HG03045 (cell line): Measurements from ENCODE around the gene FARS2.
"Not testable (repeated sequence)": the region's sequence is repeated elsewhere in the genome, so short reads cannot be mapped to it uniquely, and the experiment has no call there.

Experiments used
- ATAC-seq: cut with Tn5 transposase; IDR thresholded peaks from one replicate; pipeline ENCODE4 v1.9.1; 2021; ENCODE audit warnings: mild to moderate bottlenecking, moderate library complexity; ENCODE audit not compliant: unreplicated experiment

FARS2 gene

DNA sequence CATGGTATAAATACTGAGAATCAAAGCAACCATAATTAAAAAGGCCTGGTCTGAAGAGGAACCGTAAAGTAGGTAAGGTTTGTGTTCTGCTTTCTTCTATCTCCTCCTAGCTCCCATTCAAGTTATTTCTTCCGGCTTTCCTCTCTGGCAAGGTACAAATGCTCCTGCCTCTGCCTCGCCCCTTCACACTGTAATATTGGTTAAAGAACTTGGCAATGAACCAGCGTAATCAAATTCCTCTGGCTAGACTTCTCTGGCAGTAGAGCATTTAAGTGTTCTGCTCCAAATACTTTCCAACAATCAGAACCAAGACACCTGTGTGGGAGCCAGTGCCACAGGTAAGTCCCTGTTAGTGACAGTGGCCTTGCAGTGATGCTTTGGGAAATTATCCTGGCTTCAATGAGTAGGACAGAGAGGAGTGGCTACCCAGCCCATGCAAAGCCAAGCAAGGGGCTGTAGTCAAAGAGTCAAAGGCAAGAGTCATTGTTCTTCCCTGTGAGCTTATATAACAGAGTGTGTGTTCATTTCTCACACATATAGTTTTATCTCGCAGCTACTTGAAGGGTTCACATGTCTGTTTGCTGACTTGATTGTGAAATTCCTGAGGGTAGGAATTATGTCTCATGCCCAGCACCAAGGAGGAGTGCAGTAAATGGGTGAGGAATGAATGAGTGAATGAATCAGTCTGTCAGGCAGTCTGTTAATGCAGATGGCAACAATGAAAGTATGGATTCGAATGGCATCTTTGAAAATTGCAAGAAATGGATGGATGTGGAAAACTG, 416.1 kb downstream of the FARS2 start:
- ATAC-seq, result no peak

DNA sequence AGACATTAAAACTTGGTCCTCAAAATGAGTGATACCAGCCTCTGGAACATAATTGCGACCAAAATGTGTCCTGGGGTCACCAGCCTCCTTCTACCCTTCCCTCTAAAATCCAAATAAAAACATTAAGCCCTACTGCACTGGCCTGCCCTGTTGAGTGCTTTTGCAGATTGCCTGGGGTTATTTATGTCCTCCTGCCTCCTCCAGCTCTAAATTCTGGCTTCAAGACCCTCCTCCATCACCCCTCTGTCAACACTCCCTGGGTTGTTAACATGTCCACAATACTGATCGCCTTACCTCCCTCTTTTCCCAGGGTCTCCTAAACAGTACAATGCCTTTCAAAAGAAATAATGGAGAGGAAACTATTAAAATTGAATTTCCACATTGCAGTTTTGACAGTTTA, 418.0 kb downstream of the FARS2 start:
- no peak for ATAC-seq

DNA sequence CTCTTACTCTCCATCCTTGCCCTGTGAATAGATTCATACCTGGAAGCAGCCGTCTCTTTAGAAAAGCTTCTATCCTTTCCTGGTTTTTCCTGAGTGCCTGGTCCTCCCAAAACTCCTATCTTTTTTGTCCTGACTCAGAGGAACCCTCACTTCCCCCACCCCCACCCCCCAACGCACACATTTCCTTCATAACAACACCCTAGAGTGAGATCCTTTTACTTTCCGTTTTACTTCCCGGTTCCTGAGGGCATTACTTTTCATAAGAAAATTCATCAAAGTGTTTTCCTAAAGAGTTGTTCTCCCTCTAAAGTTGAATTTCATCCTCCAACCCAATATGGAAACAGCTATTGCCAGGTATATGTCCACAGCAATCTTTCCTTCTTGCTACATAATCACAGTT, 418.4 kb downstream of the FARS2 start:
- ATAC-seq, result no peak

DNA sequence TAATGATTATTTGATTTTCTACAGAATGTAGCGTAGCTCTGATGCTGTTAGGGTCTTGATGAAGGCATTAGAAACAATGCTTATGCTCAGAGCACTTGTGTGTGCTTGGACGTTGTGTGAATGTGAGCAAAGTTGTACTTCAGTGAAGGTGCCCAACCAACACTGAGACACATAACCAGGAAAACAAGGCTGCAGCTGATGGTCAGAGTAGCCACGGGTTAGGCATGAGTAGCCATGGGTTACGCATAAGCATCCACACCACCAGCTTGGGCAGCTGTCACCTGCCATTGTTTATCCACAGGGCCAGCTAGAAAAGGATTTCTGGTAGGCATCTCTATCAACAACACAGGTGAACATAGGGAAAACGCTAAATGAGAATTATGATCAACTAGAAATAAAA, 418.8 kb downstream of the FARS2 start:
- no peak for ATAC-seq

DNA sequence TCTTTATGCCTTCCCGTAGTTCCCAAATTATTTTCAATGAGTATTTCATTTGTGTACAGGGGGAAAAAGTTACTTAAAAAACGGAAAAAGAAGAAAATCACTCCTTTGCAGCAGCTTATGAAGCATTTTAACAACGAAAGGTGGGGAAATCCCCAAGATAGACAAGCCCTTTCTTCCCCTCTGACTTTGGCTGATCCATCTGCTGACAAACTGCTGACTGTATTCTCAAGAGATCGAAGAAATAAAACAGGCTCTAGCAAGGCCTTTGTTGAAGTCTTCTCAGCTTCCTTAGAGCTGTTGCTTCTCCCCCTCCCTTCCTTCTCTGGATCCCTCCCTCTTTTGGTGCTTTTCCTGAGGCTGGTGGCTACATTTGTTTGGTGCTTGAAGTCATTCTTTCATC, 420.2 kb downstream of the FARS2 start:
- no peak for ATAC-seq

DNA sequence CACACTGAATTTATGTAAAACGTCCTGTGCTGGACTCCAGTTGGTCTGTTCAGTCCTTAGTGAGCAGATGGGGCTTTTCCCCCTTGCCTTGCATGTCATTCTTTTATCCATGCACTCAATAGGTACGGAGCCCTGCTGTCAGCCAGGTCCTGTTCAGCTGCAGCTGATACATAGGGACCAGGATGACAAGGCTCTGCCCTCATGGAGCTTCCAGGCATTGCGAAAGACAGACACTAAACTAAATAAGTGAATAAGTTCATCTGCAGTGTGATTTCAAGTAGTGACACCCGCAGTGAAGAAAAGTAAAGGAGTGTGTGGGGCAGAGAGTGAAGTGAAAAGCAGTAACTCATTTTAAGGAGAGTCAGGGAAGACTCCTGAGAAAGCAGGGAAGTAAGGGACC, 421.2 kb downstream of the FARS2 start:
- ATAC-seq, result no peak

DNA sequence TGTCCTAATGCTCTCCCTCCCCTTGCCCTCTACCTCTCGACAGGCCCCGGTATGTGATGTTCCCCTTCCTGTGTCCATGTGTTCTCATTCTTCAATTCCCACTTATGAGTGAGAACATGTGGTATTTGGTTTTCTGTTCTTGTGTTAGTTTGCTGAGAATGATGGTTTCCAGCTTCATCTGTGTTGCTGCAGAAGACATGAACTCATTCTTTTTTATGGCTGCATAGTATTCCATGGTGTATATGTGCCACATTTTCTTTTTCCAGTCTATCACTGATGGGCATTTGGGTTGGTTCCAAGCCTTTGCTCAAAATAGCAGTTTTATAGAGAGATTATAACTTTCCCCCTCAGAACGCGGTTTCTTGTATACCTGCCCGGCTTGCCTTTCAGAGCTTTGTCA, 422.4 kb downstream of the FARS2 start:
- not testable (repeated sequence) for ATAC-seq

DNA sequence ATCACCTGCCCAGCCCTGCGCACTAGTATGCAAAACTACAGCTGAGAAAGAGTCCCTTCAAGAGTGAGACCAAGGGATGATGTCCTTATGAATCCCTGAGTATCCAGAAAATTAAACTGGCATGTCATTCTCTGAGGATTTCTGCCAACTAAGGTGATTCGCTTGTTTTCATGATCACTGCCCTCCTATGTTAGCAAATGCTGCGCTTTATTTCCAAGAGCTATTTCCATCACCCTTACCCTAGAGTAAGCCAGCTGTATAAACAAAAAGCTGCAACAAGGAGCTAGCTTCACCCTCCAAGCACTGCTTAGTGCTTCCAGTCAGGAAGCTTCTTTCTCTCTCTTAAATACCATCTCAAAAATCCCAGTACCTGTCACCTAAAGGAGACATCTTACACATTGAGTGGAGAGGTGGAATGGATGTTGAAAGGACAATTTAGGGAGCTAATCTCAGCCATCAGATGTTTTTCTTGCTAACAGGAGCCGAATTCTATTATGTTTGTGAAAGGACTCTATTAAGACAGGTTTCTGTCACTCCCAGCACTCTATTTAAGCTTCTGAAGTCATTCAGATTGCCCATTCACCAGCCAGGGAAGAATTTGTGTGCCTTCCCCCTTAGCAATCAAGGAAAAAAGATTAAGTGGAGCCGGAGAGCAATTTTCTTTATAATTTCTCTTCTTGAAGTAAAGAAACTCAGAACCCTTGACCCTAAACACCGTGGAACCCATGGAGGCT, 423.2 kb downstream of the FARS2 start:
- ATAC-seq, result no peak

DNA sequence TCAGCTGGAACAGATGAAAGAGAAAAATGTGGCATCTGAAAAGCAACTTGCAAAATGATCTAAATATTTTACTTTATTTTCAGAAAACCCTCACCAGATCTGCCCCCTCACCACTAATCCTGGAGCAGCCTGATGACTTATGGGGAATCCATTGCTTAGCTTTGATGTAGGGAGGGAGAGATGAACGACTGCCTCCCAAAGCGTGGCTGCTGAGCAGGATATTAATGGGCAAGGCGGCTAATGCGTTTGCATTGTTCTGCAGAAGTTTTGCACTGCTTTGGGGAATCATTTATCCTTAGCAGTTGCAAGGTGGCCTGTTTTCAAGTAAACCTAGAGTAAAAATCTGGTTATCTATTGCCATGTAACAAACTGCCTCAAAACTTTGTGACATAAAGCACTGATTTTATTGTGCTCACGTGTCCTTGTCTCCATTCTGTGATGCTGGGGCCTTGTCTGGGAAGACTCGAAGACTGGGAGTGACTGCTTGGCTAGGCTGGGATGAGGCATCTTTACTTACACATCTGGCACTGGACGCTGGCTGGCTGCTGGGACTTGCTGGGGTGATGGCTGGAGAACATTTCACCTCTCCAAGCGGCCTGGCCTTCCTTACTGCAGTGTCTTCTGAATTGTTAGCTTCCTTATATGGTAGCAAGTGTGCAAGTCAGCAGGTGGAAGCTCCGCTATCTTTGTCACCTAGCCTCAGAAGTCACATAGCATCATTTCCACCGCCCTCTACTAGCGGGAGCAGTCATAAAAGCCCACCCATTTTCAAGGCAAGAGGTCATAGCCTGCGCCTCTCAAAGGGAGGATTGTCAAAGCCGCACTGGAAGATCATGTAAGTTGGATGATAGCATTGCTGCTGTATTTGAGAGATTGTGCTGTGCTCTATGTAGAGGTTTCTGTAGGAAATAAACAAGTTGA, 432.2 kb downstream of the FARS2 start:
- ATAC-seq, result no peak

DNA sequence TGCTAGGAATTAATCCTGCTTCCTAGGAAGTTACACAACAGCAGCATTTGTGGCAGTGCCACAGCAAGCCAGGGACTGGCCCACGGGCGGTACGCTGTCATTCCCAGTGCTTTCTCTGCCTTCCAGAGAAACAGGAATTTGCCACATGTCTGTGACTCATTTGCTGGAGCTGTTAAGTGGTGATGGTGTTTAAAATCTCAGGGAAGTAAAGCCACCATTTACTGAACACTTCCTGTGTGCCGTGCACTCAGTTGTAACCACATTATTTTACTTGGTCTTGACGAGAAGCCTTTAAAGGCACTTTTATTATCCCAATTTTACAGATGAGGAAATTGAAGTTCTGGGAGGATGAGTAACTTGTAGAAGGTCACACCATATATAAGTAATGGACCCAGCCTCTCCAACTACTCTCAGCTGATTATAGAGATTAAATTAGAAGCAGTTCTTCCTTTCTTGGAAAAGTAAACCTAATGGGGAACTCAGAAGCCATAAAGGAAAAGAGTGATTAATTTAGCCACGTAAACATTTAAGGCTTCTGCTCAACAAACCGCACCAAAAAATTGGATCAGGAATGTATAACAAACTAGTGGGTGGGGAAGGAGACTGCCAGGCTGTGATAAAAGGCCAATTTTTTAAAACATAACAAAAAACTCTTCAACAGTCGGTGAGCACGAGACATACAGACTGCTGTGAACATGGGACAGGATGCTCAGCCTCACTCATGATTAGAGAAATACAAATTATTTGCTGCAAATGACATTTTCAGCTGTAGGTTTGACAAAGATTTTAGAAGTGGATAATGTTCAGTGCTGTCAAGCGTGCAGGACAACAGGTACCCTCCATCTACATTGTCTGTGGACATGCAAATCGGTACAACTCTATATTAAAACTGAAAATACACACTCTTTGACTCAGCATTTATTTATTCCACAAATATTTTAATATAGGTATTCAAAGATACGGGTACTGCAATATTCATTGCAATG, 434.2 kb downstream of the FARS2 start:
- no peak for ATAC-seq

DNA sequence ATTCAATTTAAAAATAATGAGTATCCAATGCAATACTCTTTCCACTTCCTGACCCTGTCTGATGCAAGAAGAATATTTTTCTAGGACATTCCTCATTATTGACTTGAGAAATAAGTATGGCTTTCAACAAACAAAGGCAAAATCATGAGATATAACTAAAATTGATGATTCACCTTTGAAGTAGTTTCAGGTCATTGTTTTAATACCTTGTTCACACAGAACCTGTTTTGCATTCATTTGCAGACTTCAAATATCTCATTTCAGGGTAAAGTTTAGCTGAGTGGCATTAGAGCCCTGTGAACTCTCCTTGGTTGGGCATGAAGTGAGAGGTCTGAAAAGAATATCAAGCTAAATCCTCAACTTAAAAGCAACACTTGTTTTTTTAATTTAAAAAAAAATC, 436.2 kb downstream of the FARS2 start:
- no peak for ATAC-seq

DNA sequence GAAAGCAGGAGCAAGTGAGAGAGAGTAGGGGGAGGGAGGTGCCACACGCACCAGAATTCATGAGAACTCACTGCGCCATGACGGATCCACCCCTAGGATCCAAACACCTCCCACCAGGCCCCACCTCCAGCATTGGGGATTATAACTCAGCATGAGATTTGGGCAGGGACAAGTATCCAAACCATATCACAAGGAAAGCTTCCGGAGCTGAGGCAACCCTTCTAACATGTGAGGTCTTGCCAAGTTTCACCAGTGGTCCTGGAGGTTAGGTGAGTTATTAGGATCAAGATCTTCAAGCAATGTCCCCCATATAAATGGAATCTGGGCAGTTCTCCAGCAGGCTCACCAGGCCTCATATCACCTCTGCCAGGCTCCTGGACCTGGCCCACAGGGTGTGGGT, 437.0 kb downstream of the FARS2 start:
- ATAC-seq, result no peak

DNA sequence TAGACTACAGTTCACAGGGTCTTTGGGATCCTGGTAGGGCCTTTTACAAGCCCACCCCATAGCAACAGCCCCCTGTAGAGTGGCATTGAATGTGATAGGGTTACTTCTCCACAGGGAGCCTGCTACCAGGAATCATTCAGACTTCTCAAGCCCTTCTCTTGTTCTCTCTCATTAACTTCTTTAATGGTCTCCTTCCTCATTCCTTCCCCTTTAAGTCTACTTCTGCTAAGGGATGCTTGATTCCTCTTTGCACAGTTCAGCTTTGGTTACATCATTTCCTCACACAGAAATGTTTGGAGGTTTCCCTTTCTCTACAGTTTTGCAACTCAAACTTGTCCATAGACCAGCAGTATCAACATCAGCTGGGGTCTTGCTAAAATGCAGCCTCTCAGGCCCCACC, 437.8 kb downstream of the FARS2 start:
- not testable (repeated sequence) for ATAC-seq

DNA sequence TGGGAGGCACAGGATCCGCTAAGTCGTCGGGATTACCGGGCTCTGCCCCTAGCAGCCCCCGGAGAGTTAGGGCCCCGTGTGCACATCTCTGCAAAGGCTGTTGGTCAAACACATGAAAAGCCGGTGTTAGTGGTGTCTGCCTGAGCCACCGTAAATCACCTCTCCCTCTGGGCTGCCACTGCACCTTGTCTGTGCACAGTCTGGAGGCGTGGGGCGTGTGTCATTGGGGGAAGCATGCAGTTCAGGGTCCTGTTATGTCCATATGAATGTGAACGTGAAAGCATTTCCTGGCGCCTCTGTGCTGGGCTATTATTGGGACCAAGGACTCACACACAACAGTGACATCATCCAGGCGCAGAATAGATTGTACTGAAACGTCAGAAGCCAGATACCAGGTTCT, 439.9 kb downstream of the FARS2 start:
- no peak for ATAC-seq

DNA sequence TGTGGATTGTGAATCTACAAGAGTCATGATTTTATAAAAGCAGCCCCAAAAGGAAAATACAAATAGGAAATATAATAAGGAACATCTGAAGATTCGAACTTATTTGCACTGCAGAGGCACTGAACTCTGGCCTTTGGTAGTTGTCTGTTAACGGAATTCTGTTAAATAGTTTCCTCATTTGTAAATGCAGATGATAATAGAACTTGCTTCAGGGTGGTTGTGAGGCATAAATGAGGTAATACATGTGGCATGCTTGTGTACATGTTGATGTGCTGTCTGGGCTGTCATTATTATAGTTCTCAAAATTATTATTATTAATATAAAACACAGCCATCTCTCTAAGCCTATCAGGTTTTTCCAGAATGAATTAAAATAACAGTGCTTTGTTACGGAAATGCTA, 443.4 kb downstream of the FARS2 start:
- ATAC-seq, result no peak

DNA sequence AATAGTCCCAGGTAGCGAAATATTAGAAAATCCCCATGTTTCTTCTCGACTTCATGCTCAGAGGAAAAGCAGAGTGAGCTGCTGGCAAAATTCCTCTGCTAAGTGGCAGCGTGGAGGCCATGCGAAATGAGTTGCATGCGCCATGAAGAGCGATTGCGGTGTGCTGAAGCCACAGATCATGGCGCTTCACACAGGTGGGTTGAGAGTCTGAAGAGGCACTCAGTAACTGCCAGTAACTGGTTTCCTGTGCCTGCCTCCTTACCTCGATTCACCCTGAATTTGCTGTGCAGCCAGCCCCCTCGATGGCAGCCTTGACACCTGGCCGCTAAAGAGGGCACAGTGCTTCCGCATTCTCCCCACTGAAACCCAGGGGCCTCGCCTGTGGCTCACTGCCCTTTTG, 443.9 kb downstream of the FARS2 start:
- no peak for ATAC-seq

DNA sequence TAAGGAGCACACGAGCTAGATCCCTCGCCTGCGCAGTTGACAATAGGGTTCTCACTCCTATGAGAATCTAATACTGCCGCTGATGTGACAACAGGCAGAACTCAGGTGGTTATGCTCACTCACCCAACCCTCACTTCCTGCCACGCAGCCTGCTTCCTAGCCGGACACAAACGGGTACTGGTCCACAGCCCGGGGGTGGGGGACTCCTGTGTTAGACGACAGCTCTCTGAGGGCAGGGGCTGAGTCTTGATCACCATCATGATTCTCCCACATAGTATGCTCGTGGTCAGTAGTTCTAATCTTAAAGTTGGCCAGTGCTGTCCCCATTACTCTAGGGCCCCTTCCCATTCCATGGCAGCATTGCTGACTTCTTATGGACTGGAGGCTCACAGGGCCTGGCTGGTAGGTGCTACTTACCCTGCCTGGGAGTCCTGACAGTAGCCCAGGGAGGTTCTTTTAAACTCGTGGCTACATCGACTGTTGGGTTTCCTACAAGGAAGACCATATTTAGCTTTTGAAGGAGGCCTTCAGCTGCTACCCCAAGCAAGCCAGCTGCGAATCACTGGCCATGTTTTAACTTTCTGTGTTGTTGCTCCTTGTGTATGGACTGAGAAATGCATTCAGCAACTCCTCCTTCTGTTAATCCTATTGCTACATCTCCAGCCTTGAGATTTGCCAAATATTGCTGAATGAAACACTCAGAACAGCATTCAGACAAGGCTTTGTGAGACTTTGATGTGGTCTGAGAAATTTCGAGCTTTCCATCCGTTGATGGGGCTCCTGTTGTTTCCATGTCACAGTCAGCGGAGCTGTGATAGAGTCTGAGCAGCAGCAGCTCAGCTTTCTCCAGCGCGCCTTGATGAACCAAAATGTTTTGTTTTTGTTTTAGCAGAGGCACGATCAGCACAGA, 445.1 kb downstream of the FARS2 start:
- ATAC-seq, result no peak

DNA sequence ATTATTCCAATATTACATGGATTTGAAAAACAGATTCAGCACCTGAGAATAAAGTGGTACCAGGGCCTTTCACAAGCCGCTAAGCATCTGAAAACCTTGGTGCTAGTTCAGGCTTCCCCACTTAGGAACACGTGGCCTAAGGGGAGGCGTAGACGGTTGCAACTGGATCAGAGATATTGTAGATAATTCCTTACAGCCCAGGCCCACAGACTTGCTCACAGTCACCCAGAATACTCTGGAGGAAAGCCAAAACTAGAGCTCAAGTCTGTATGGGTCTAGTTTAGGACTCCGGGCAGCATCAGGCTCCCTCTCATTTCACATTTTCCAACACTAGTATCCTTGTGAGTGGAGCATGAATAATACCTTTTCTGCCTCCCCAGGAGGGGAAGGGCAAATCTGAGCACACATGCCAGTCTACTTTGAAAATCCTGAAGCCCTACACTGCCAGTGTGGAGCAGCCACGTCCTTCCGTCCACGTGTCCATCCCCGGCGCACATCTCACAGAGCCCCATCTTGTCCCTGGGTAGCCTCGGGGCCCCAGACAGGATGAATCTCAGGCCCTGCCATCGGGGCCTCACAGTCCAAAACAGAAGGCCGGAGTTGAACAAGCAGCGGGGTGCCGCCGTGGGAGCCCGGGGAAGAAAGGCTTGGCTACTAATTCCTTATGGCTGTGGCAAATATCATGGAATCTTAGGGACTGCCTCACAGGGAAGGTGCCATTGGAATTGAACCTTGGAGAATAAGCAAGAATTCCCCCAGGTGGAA, 446.1 kb downstream of the FARS2 start:
- ATAC-seq, result no peak

DNA sequence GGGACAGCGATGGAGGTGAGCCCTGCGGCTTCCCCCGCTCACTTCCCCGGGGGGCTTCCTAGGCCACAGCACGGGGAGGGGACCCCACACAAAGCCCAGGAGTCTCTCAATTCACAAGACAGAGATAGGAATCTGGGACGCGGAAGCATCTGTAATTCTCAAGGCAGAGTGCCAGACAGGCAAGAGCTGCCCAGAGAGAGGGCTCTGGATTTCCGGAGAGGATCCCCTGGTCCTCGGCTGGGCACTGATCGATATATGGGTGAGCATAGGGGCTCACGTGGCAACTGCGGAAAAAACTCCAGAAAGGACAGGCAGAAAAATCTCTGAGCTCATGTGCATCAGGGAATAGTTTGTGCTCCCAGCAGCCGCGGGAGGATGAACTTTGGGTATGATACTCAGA, 449.2 kb downstream of the FARS2 start:
- no peak for ATAC-seq
